ENCODE results near the gene PLD2. TPM values are rescaled to one million over a fixed set of nuclear protein-coding genes. Genes with fewer than 3 reads are reported as not detected.

PLD2 gene
- total RNA-seq, 1 experiment from 2014 or later = 31.7 TPM

DNA sequence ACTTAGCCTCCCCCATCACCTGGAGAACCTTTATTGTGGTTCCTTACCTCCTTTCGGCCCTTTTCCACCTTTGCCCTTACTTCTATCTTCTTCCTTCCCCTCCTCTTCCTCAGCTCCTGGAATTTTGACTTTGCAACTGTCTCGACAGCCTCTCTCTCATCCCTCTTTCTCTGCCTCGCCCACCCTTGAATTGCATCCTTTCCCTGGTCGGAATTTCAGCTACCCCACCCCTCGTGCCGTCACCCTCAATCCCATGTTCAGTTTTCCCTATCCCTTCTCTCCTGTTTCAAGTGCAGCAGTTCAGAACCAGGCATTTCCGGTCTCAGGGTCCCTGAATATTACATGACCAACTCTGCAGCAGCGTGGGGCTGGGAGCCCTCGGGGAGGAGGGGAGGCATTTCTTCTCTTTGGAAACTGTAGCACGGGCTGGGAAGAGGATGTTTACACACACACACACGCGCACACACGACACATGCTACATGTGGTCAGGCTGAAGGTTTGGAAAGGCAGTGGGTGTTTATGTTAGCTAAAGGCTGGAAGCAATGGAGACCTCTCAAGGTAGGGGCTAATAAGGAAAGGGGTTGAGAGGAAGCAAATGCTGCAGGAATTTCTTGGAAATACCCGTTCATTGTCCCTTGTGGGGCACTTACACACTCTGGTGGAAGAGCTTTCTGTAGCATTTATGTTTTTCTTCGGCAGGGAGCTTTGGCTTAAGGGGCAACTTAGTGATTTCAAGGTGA lies 27.2 kb downstream of the PLD2 start:
- H3K4me3 Mint-ChIP-seq (ENCODE audit: unreplicated experiment) = peak overlapping the region; percentile 94
- H3K27me3 Mint-ChIP-seq (ENCODE audit: insufficient read depth, unreplicated experiment) = no peaks in the 10 kb centered on the region
- TF ChIP-seq, protein P1, sequence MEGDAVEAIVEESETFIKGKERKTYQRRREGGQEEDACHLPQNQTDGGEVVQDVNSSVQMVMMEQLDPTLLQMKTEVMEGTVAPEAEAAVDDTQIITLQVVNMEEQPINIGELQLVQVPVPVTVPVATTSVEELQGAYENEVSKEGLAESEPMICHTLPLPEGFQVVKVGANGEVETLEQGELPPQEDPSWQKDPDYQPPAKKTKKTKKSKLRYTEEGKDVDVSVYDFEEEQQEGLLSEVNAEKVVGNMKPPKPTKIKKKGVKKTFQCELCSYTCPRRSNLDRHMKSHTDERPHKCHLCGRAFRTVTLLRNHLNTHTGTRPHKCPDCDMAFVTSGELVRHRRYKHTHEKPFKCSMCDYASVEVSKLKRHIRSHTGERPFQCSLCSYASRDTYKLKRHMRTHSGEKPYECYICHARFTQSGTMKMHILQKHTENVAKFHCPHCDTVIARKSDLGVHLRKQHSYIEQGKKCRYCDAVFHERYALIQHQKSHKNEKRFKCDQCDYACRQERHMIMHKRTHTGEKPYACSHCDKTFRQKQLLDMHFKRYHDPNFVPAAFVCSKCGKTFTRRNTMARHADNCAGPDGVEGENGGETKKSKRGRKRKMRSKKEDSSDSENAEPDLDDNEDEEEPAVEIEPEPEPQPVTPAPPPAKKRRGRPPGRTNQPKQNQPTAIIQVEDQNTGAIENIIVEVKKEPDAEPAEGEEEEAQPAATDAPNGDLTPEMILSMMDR (IDR thresholded peaks at IDR 0.05; ENCODE audit: unreplicated experiment) = no peak
- peak; percentile 33 for DNase-seq (ENCODE audit: unreplicated experiment)
- H3K36me3 Mint-ChIP-seq (ENCODE audit: insufficient read depth, unreplicated experiment) = peaks cover 19% of the 10 kb centered on the region
- peak overlapping the region; percentile 76 for H3K27ac Mint-ChIP-seq (ENCODE audit: low read depth, unreplicated experiment)
- H3K9me3 Mint-ChIP-seq (ENCODE audit: unreplicated experiment) = no peaks in the 10 kb centered on the region
- ChIA-PET POLR2A (interaction anchor here (0.7 to 8.9 kb wide), 24 partner anchors 11 to 297 kb away, joined by 3 to 211 read pairs (median 4); partner anchors contain the start of genes ARRB2, PELP1, PLD2 and PSMB6), CTCF (interaction anchor here (0.8 to 1.5 kb wide), 4 partner anchors 10 to 47 kb away, joined by 3 to 5 read pairs (median 3); no protein-coding TSS in a partner anchor)
- intact Hi-C loops (cut with micrococcal nuclease) = loop anchor here (1.0 to 2.0 kb wide), 3 partner anchors 15 to 49 kb away; no protein-coding TSS in a partner anchor
- peaks cover 33% of the 10 kb centered on the region for H3K4me1 Mint-ChIP-seq (ENCODE audit: insufficient read depth, unreplicated experiment)
- BruUV-seq (replicated peaks) = TSS peak; percentile 35

DNA sequence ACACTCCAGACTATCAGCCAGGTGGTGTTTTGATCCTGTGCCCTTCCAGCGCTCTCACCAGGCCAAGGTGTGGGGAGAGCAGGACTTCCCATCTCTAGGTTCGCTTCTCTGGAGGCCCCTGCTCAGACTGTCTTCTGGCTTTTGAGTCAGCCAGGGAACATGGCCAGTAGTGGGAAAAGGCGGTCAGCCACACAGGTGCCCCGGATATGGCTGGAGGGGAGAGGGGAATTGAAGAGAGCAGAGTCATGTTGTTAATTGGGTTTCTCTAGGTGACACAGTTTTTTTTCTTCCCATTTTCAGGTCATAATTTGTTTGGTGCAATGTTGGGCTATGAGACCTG lies 27.7 kb downstream of the PLD2 start:
- Mint-ChIP-seq H3K27ac (ENCODE audit: low read depth, unreplicated experiment) (peak overlapping the region; percentile 76), H3K27me3 (ENCODE audit: insufficient read depth, unreplicated experiment) (no peaks in the 10 kb centered on the region), H3K4me3 (ENCODE audit: unreplicated experiment) (peak overlapping the region; percentile 94), H3K36me3 (ENCODE audit: insufficient read depth, unreplicated experiment) (peaks cover 21% of the 10 kb centered on the region), H3K9me3 (ENCODE audit: unreplicated experiment) (no peaks in the 10 kb centered on the region), H3K4me1 (ENCODE audit: insufficient read depth, unreplicated experiment) (peaks cover 39% of the 10 kb centered on the region)
- ChIA-PET POLR2A (interaction anchor here (0.7 to 8.9 kb wide), 21 partner anchors 11 to 297 kb away, joined by 3 to 211 read pairs (median 4); partner anchors contain the start of genes ARRB2, PLD2 and PSMB6), CTCF (interaction anchor here (0.7 to 1.5 kb wide), 5 partner anchors 10 to 57 kb away, joined by 3 to 5 read pairs (median 3); no protein-coding TSS in a partner anchor)
- TF ChIP-seq, protein P1 (IDR thresholded peaks at IDR 0.05; ENCODE audit: unreplicated experiment) = no peak
- intact Hi-C loops (cut with micrococcal nuclease) = loop anchor here (2.0 kb wide), 2 partner anchors 14 to 48 kb away; no protein-coding TSS in a partner anchor
- no TSS peak for BruUV-seq (replicated peaks)
- no peak for DNase-seq (ENCODE audit: unreplicated experiment)

DNA sequence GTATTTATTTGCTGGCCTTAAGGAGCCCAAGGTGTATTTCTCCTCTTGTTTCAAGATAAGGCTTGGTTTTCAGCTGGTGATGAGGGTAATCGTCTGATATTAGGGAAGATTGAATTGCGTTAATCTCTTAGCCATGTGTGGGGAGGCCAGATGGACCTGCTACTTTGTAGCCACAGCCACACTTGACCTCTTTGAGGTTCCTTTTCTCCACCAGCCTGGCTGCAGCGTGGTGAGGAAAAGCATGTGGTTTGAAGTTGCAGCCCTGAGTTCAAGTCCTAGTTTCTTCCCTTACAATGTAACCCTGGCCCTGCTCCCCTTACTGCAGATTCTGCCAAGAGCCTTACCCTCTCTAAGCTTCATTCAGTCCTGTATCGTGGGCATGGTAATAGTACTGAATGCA lies 29.3 kb downstream of the PLD2 start:
- ChIA-PET CTCF (interaction anchor here (1.2 to 1.5 kb wide), 2 partner anchors 12 to 22 kb away, joined by 3 to 4 read pairs; no protein-coding TSS in a partner anchor), POLR2A (interaction anchor here (0.6 to 8.9 kb wide), 4 partner anchors 13 to 46 kb away, joined by 3 to 211 read pairs (median 26); no protein-coding TSS in a partner anchor)
- peak overlapping the region; percentile 94 for H3K4me3 Mint-ChIP-seq (ENCODE audit: unreplicated experiment)
- peaks cover 52% of the 10 kb centered on the region for H3K4me1 Mint-ChIP-seq (ENCODE audit: insufficient read depth, unreplicated experiment)
- DNase-seq (ENCODE audit: unreplicated experiment) = no peak
- H3K27me3 Mint-ChIP-seq (ENCODE audit: insufficient read depth, unreplicated experiment) = no peaks in the 10 kb centered on the region
- no TSS peak for BruUV-seq (replicated peaks)
- peaks cover 21% of the 10 kb centered on the region for H3K36me3 Mint-ChIP-seq (ENCODE audit: insufficient read depth, unreplicated experiment)
- H3K27ac Mint-ChIP-seq (ENCODE audit: low read depth, unreplicated experiment) = peak overlapping the region; percentile 76
- intact Hi-C loops (cut with micrococcal nuclease) = no loop called here
- H3K9me3 Mint-ChIP-seq (ENCODE audit: unreplicated experiment) = no peaks in the 10 kb centered on the region
- TF ChIP-seq, protein P1 (IDR thresholded peaks at IDR 0.05; ENCODE audit: unreplicated experiment) = no peak
